GM19328 (cell line): ENCODE data around the gene FRZB.
"Not testable (repeated sequence)": the region's sequence is repeated elsewhere in the genome, so short reads cannot be mapped to it uniquely, and the experiment has no call there.

Source experiments
- ATAC-seq: cut with Tn5 transposase; IDR thresholded peaks from one replicate; pipeline ENCODE4 v1.9.1; 2021; ENCODE audit warnings: mild to moderate bottlenecking, moderate library complexity; ENCODE audit not compliant: unreplicated experiment

Gene FRZB

GRCh38 chr2:182890773-182891378 lies 24.4 kb upstream of the FRZB start:
- no peak for ATAC-seq

DNA sequence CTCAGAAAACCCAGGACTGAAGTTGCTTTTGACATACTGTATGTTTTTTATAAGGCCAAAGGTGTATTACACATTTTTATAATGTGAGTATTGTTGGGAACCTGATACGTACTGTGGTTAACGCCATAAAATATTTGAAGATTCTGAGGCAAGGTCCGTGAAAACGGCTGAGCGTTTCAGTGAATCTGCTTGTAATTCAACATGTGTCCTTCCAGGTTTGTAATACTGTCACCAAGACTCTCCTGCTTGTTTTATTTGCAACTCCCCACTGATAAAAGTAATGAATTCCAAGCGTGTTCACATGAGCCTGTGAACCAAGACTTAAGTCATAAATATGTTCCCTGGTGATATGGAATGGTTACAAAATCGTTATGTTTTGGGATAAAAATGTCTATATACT lies 23.9 kb upstream of the FRZB start:
- ATAC-seq = no peak

GRCh38 chr2:182887753-182888415 lies 21.4 kb upstream of the FRZB start:
- no peak for ATAC-seq

- ATAC-seq = no peak
Observed at GRCh38 chr2:182887093-182887492, 20.7 kb upstream of the FRZB start.

- no peak for ATAC-seq
Observed at GRCh38 chr2:182885771-182886170, 19.3 kb upstream of the FRZB start.

- ATAC-seq = no peak
Observed at GRCh38 chr2:182883451-182883850, 17.0 kb upstream of the FRZB start.

- not testable (repeated sequence) for ATAC-seq
Observed at GRCh38 chr2:182880100-182880499, 13.7 kb upstream of the FRZB start.

- ATAC-seq = not testable (repeated sequence)
Observed at GRCh38 chr2:182876653-182877052, 10.2 kb upstream of the FRZB start.

DNA sequence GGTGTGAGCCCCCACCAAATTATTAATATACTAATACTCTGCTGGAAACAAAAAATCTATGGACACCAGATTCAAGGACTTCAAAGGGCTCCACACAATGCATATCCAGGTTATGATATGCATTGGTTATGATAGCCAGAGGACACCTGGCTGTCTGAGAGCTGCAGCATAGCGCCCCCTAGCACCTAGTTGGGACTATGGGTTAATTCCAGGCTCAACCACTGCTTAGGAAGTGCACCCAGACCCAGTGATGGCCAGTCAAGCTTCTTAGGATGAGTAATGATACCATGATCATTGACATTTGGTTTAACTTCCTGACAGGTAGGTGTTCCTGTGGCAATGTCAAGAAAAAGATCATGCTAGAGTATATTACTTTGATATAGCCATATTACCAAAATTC lies 3.8 kb upstream of the FRZB start:
- no peak for ATAC-seq

GRCh38 chr2:182868054-182868796 lies 1.8 kb upstream of the FRZB start:
- ATAC-seq = no peak

GRCh38 chr2:182867426-182868053 lies 1.1 kb upstream of the FRZB start:
- no peak for ATAC-seq

- no peak for ATAC-seq
Observed at GRCh38 chr2:182866095-182866460, 359 bp downstream of the FRZB start.

DNA sequence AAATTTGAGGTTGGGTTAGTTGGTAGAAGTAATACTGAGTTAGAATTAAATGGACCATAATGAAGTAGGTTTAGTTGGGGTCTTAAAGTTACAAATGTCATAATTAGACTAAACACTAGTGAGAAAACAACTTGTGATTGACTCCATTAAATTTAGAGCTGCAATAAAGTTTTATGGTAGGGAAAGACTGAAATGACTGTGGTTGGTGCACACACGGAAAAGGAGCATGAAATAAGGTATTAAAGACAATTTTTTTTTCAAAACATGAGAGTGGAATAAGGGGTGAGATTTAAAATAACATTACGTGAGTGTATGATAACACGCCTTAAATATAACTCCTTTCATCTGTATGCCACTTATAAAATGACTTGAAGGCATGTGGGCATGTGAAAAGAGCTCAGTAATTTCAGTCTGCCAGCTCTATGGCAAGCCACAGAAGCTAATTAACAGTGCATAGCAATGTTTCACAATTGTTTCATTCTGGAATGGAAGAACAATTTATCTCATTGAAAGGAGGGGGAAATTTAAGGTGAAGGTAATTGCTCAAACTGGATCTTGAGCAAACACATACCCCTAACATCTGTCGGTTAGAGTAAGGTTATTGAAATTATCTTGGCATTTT lies 1.4 kb downstream of the FRZB start:
- no peak for ATAC-seq

DNA sequence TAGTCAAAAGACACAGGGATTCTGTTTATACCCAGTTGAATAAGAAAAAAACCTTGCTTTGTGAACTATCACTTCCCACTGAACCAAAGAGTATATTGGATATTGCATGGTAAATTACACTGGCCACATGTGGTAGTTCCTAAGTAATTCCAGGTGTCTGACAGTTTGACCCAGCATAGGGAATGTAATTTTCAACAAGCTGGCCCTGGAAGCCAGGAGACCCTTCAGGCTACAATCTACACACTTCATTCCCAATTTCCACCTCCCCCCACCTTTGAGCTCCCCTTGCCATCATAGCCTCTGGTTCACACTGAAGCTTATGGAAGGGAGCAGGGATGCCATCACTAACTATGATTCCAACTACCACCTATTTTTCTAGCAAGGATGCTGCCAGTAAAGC lies 2.8 kb downstream of the FRZB start:
- ATAC-seq = no peak

- no peak for ATAC-seq
Observed at GRCh38 chr2:182862091-182862490, 4.3 kb downstream of the FRZB start.

DNA sequence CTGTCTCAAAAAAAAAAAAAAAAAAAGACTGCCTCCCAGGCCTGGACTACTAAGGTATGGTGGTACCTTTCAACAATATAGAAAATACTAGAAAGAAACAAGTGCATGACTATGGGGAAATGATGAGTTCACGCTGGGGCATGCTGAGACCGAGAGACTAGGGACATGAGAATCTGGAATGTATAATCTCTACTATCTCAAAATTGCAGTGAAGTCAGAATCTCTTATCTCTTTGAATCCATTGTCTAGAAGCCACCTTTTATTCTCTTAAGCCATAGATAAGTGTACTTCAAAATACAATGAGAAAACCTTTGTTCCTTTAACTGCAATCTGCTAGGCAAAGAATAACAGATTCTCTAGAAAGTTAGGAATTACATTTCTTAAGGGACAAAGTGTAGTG lies 5.6 kb downstream of the FRZB start:
- ATAC-seq = no peak

DNA sequence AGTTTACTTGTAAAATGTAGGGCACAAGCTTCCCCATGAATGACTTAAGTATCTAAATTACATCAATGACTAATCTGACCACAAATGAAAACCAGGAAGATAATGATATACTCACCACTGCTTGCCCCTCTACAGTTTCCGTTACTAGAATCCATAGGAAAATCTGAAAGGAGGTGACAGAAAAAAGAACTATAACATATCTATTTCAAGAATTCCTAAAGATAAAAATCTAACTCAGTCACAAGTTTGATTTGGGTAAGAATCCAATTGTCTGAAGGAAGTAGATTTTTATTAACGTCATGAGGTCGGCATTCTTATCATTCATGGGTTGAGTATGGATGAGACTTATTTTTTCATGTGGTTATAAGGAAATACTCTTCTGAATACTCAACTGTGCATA lies 7.8 kb downstream of the FRZB start:
- no peak for ATAC-seq

- ATAC-seq = no peak
Observed at GRCh38 chr2:182855376-182855775, 11.1 kb downstream of the FRZB start.

DNA sequence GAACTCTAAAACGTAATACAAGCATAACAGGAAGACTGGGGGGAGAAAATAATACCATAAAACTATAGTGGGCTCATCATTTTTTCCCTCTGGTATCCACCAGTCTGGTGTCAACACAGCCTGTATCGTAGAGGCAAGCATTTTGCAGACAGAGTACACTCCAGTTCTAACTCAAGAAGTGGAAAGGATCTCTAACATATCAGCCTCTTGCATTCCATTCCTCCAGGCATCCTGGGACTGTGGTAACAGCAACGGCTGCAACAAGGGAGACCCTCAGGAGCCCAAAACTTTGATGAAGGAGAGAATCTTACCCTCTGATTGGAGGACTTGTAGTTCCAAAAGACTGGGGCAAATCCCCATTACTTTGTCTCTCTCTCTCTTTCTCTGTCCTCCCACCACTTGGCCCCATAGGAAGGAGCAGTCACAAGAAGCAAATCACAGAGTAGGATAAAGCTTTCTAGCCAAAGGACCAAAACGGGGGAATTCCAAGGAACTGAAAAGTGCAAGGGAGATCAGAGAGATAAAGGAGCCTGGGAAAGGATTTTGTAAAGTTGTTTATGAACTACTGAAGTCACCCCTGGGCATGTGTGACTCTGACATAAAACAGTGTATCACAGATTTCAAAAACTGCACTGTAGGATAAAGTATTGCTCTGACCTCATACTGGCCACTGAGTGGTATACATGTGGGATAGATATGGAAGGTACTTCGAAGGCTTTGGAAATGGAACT lies 11.9 kb downstream of the FRZB start:
- no peak for ATAC-seq

GRCh38 chr2:182852801-182853200 lies 13.6 kb downstream of the FRZB start:
- no peak for ATAC-seq

- no peak for ATAC-seq
Observed at GRCh38 chr2:182852090-182852489, 14.3 kb downstream of the FRZB start.
